Vagina (tissue), 2 donors: ENCODE measurements around the gene TRPM5. TPM values are rescaled to one million over a fixed set of nuclear protein-coding genes. Genes with fewer than 3 reads are reported as not detected.

Experiments used
- DNase-seq, 2 donors: peaks; one replicate each; pipeline ENCODE4 v3.0.0-alpha.2; 2017; ENCODE audit errors: extremely low spot score in 2 of 2
- H3K27ac ChIP-seq: fragments of 200-600 bp; sonication (generic); one replicate; pipeline ENCODE4 v1.5.1; 2019
- H3K27me3 ChIP-seq: fragments of 200-600 bp; sonication (generic); one replicate; pipeline ENCODE4 v1.5.1; 2019
- H3K36me3 ChIP-seq, 2 donors: fragments of 200-600 bp; sonication (generic); one replicate each; pipeline ENCODE4 v1.5.1; 2017 to 2019
- H3K4me1 ChIP-seq: fragments of 200-600 bp; sonication (generic); one replicate; pipeline ENCODE4 v1.5.1; 2019
- H3K4me3 ChIP-seq, 2 donors: fragments of 200-600 bp; sonication (generic); 1 replicate in 1 of 2; 2 replicates in 1 of 2; pipeline ENCODE4 v1.5.1; 2016 to 2019
- H3K9me3 ChIP-seq: fragments of 200-600 bp; sonication (generic); one replicate; pipeline ENCODE4 v1.5.1; 2019
- POLR2A ChIP-seq, 2 donors: fragments of 450-650 bp; IDR thresholded peaks; one replicate each; pipeline ENCODE4 v1.6.1; 2017; ENCODE audit warnings: antibody characterized with exemption in 2 of 2, mild to moderate bottlenecking in 2 of 2, moderate library complexity in 2 of 2
- POLR2AphosphoS5 ChIP-seq, 2 donors: sonication (generic); formaldehyde crosslinking; IDR thresholded peaks; one replicate each; pipeline ENCODE4 v1.9.0; 2017; ENCODE audit warnings: antibody characterized with exemption in 2 of 2, mild to moderate bottlenecking in 2 of 2, low read depth in 1 of 2; ENCODE audit not compliant: insufficient read depth in 1 of 2
- intact Hi-C: fragments of 100-400 bp; cut with DNase I; formaldehyde crosslinking; loops from one replicate; pipeline ENCODE4 v1.15.1; 2023
- total RNA-seq: library from RNA; depleted of rRNA; stranded (reverse); fragments of >200 nt; gene quantifications from one replicate; pipeline ENCODE4 v1.2.3, GENCODE V29; 2016
- TF ChIP-seq, protein P1 (sequence below), 3 experiments: fragments of 450-650 bp in 2 of 3; fragments of 200-600 bp in 1 of 3; sonication (generic) in 1 of 3; IDR thresholded peaks; one replicate each; pipeline ENCODE4 v1.5.1; 2017 to 2019; ENCODE audit warnings: antibody characterized with exemption in 3 of 3, mild to moderate bottlenecking in 2 of 3, moderate library complexity in 2 of 3

TRPM5 gene
- total RNA-seq, 1 donor from 2014 or later: not detected

DNA sequence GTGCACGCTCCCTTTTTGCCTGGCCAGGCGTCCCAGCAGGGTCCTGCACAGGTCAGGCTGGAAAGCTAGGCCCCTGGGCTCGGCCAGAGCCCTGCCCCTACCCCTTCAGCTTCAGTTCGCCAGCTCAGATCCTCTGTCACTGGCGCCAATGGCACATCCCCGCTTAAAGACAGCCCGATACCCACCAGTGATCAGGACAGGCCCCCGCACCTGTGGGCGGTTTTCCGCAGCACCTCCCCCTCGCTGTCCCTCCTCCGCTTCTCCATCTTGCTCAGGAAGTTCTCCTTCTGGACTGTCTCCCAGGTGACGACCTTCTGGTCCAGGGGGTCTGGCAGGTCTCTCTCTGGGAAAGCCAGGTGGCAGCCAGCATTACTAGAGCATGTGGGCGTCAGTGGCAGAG, 37.9 kb downstream of the TRPM5 start:
- no peaks in the 10 kb centered on the region for H3K27me3 ChIP-seq
- no peak for DNase-seq
- H3K4me1 ChIP-seq: peaks cover 12% of the 10 kb centered on the region
- intact Hi-C loops: no loop called here
- H3K27ac ChIP-seq: no peak overlapping the region
- TF ChIP-seq, protein P1, sequence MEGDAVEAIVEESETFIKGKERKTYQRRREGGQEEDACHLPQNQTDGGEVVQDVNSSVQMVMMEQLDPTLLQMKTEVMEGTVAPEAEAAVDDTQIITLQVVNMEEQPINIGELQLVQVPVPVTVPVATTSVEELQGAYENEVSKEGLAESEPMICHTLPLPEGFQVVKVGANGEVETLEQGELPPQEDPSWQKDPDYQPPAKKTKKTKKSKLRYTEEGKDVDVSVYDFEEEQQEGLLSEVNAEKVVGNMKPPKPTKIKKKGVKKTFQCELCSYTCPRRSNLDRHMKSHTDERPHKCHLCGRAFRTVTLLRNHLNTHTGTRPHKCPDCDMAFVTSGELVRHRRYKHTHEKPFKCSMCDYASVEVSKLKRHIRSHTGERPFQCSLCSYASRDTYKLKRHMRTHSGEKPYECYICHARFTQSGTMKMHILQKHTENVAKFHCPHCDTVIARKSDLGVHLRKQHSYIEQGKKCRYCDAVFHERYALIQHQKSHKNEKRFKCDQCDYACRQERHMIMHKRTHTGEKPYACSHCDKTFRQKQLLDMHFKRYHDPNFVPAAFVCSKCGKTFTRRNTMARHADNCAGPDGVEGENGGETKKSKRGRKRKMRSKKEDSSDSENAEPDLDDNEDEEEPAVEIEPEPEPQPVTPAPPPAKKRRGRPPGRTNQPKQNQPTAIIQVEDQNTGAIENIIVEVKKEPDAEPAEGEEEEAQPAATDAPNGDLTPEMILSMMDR (IDR thresholded peaks at IDR 0.05): no peak
- TF ChIP-seq POLR2AphosphoS5 (IDR thresholded peaks at IDR 0.05; ENCODE audit: insufficient read depth in 1 of 2, low read depth in 1 of 2): no peak
- TF ChIP-seq POLR2A (IDR thresholded peaks at IDR 0.05): no peak
- H3K9me3 ChIP-seq: no peaks in the 10 kb centered on the region
- peaks cover 0 to 23% of the 10 kb centered on the region in 2 donors for H3K36me3 ChIP-seq
- H3K4me3 ChIP-seq: no peak overlapping the region

DNA sequence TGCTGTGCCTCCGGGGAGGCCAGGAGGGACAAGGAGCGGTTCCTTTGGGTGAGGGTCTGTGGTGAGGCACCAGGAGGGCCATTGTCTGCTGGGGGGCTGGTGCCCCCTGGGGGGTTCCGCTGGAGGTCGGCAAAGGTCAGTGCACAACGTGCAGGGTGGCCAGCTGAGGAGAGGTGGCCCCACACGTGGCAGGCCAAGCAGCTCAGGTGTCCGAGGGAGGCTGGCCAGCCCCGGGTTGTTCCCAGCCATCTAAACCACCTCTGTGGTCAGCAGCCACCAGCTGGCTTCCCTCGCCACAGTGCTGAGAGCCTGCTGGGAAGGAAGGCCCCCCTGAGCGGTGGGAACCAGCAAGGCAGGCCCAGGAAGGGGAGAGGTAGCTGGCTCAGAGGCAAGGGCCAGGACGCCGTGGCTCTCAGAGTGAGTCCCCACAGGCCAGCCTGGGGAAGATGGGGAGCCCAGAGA, 39.5 kb downstream of the TRPM5 start:
- TF ChIP-seq POLR2A (IDR thresholded peaks at IDR 0.05) (no peak), POLR2AphosphoS5 (IDR thresholded peaks at IDR 0.05; ENCODE audit: insufficient read depth in 1 of 2, low read depth in 1 of 2) (no peak)
- TF ChIP-seq, protein P1 (IDR thresholded peaks at IDR 0.05): no peak
- Histone ChIP-seq H3K36me3 (peaks cover 0 to 23% of the 10 kb centered on the region in 2 donors), H3K27me3 (no peaks in the 10 kb centered on the region), H3K4me3 (no peak overlapping the region), H3K27ac (no peak overlapping the region), H3K9me3 (no peaks in the 10 kb centered on the region), H3K4me1 (peaks cover 19% of the 10 kb centered on the region)
- intact Hi-C loops: no loop called here
- no peak for DNase-seq

DNA sequence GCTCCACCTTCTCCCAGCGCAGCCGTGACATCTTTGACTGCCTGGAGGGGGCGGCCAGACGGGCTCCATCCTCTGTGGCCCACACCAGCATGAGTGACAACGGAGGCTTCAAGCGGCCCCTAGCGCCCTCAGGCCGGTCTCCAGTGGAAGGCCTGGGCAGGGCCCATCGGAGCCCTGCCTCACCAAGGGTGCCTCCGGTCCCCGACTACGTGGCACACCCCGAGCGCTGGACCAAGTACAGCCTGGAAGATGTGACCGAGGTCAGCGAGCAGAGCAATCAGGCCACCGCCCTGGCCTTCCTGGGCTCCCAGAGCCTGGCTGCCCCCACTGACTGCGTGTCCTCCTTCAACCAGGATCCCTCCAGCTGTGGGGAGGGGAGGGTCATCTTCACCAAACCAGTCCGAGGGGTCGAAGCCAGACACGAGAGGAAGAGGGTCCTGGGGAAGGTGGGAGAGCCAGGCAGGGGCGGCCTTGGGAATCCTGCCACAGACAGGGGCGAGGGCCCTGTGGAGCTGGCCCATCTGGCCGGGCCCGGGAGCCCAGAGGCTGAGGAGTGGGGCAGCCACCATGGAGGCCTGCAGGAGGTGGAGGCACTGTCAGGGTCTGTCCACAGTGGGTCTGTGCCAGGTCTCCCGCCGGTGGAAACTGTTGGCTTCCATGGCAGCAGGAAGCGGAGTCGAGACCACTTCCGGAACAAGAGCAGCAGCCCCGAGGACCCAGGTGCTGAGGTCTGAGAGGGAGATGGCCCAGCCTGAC, 41.2 kb downstream of the TRPM5 start:
- no peak for TF ChIP-seq POLR2AphosphoS5 (IDR thresholded peaks at IDR 0.05; ENCODE audit: insufficient read depth in 1 of 2, low read depth in 1 of 2)
- TF ChIP-seq POLR2A (IDR thresholded peaks at IDR 0.05): no peak
- TF ChIP-seq, protein P1 (IDR thresholded peaks at IDR 0.05): no peak
- intact Hi-C loops: no loop called here
- H3K27me3 ChIP-seq: no peaks in the 10 kb centered on the region
- no peaks in the 10 kb centered on the region for H3K9me3 ChIP-seq
- H3K4me3 ChIP-seq: no peak overlapping the region
- DNase-seq: no peak
- peaks cover 0 to 23% of the 10 kb centered on the region in 2 donors for H3K36me3 ChIP-seq
- H3K27ac ChIP-seq: no peak overlapping the region
- peaks cover 36% of the 10 kb centered on the region for H3K4me1 ChIP-seq

DNA sequence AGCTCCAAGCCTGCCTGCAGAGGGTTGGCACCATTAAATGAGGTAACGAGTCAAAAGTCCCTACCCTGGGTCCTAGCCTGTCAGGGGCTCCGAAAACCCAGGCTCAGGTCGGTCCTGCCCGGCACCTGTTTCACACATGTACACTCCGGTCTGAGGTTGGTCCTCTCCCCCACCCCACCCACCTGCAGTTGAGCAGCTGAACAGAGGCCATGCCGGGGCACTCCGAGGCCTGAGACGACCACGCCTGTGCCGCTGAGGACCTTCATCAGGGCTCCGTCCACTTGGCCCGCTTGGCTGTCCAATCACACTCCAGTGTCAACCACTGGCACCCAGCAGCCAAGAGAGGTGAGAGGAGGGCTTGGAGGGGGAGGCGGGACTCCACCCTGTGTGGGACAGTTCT, 42.2 kb downstream of the TRPM5 start:
- H3K27ac ChIP-seq: no peak overlapping the region
- no peak overlapping the region for H3K4me3 ChIP-seq
- intact Hi-C loops: no loop called here

More for the DNA sequence above, 42.2 kb downstream of the TRPM5 start:
- peaks cover 37% of the 10 kb centered on the region for H3K4me1 ChIP-seq
- TF ChIP-seq POLR2AphosphoS5 (IDR thresholded peaks at IDR 0.05; ENCODE audit: insufficient read depth in 1 of 2, low read depth in 1 of 2): no peak
- TF ChIP-seq, protein P1 (IDR thresholded peaks at IDR 0.05): no peak
- TF ChIP-seq POLR2A (IDR thresholded peaks at IDR 0.05): no peak
- no peaks in the 10 kb centered on the region for H3K27me3 ChIP-seq
- no peaks in the 10 kb centered on the region for H3K9me3 ChIP-seq
- H3K36me3 ChIP-seq: peaks cover 0 to 29% of the 10 kb centered on the region in 2 donors
- no peak for DNase-seq
